HG03108 (cell line): Measurements from ENCODE around the gene ELMO1.

Source experiments
- ATAC-seq: cut with Tn5 transposase; IDR thresholded peaks from one replicate; pipeline ENCODE4 v1.9.1; 2021; ENCODE audit warnings: moderate library complexity; ENCODE audit not compliant: unreplicated experiment

ELMO1 gene

GRCh38 chr7:36820527-36821170 lies 628.0 kb downstream of the ELMO1 start:
- no peak for ATAC-seq

- no peak for ATAC-seq
These were observed 629.0 kb downstream of the ELMO1 start for GRCh38 chr7:36819639-36820038.

DNA sequence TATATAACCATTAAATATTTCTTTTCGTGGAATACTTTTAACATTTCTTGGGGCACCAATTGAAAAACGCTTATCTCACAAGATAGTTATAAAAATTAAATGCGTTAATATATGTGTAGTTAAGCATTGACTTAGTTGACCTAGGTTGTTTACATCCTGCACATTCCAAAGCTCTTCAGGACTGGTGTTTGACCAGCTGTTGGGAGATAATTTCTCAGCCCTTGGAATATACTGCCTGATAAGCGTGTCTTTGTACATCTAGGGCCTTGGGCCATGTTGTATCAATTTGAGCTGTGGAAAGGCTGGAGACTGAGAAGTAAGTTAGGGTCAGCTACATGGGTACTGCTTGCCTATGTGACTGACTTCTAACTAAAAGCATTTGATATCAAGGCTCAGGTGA lies 634.4 kb downstream of the ELMO1 start:
- no peak for ATAC-seq

- ATAC-seq, result no peak
These were observed 636.9 kb downstream of the ELMO1 start for GRCh38 chr7:36811807-36812206.

GRCh38 chr7:36810489-36810888 lies 638.2 kb downstream of the ELMO1 start:
- no peak for ATAC-seq

GRCh38 chr7:36810032-36810431 lies 638.6 kb downstream of the ELMO1 start:
- ATAC-seq, result no peak

DNA sequence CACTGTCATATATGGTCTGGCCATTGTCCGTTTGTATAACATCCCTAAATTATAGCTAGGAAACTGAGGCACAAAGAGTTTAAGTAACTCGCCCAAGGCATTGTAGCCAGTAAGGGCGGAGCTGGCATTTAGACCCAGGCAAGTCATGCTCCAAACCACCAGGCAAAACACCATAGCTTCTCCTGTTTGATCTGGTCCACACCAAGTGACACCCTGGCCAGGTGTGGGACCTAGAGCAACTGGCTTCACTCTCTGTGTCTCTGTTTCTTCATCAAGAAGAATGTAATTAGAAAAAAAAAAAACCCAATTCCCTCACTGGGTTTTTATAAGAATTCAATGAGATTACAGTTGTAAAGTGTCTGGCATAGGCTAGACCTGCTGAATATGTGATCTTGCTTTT lies 639.2 kb downstream of the ELMO1 start:
- ATAC-seq, result no peak

- ATAC-seq, result no peak
These were observed 639.6 kb downstream of the ELMO1 start for GRCh38 chr7:36809086-36809485.

GRCh38 chr7:36806891-36807290 lies 641.8 kb downstream of the ELMO1 start:
- no peak for ATAC-seq
